Measurements from ENCODE around the gene TOMM40. TPM values are rescaled to one million over a fixed set of nuclear protein-coding genes. Genes with fewer than 3 reads are reported as not detected.
A peak's percentile ranks its signal among the peaks of the same experiment; 100 is the strongest.

The TOMM40 gene
- total and polyA plus RNA-seq, 2 of the 13 experiments (the other 11 are each of a cell fraction or from before 2014, with no cell fraction given), result 72.0 to 110 TPM

DNA sequence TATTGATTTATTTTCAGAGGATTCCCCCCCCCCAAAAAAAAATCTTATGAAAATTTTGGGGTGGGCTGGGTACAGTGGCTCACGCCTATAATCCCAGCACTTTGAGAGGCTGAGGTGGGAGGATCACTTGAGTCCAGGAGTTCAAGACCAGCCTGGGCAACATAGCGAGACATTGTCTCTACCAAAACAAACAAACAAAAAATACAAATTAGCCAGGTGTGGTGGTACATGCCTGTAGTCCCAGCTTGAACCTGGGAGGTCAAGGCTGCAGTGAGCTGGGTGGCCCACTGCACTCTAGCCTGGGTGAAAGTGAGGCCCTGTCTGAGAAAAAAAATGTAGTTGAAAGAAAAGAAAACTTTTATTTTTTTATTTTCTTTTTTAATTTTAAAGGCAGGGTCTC, 27.1 kb upstream of the TOMM40 start (continued):
- TF ChIP-seq GPN1 (CRISPR knock-in tag; IDR thresholded peaks at IDR 0.05; ENCODE audit: borderline replicate concordance), result no peak

- ATAC-seq (no peak), DNase-seq (ENCODE audit: low spot score) (no peak), FAIRE-seq (no peak)
- Histone ChIP-seq H3K4me1 (ENCODE audit: insufficient read depth, low read length) (peaks cover 58% of the 10 kb centered on the region), H3K27ac (ENCODE audit: extremely low read length, insufficient read depth, low read length) (no peak overlapping the region), H3K79me2 (ENCODE audit: insufficient read depth, low read length) (peaks cover 7% of the 10 kb centered on the region), H3K9me3 (ENCODE audit: low read length) (no peaks in the 10 kb centered on the region), H3K36me3 (replicated peaks in 1 of 2; ENCODE audit: control insufficient read depth in 1 of 2, insufficient read depth in 2 of 2, low read length in 2 of 2) (peaks cover 3 to 31% of the 10 kb centered on the region in 2 experiments; a peak in 4 of 5 replicates), H3K4me3 (replicated peaks in 1 of 3; ENCODE audit: insufficient read depth in 1 of 3, low read depth in 2 of 3, low read length in 3 of 3) (no peak overlapping the region), H2AFZ (ENCODE audit: low read length) (no peak overlapping the region), H3K9ac (ENCODE audit: insufficient read depth, low read depth, low read length) (no peak overlapping the region), H3K4me2 (ENCODE audit: low read depth, low read length) (no peak overlapping the region), H4K20me1 (ENCODE audit: insufficient read depth, low read length) (no peaks in the 10 kb centered on the region), H3K27me3 (ENCODE audit: control insufficient read depth in 1 of 2, insufficient read depth in 2 of 2, low read length in 2 of 2) (no peaks in the 10 kb centered on the region)
- in situ Hi-C loops (cut with HindIII; ENCODE audit: extremely low pct_ligation_motif_present, low pct_unique_long_range_greater_than_20kb), result no loop called here
- ChIA-PET POLR2A (no interaction called here), CTCF (ENCODE audit: low intra/inter-chr PET ratio, low total read pairs) (no interaction called here)
- over 99% methylated on average over 22 of the region's 27 CpGs for WGBS (ENCODE audit: low lambda C conversion rate)
- BruUV-seq (replicated peaks), result no TSS peak
- no peak for TF ChIP-seq ISX (CRISPR knock-in tag; conservative IDR thresholded peaks at IDR 0.05)
- TF ChIP-seq FOXC1 (CRISPR knock-in tag; IDR thresholded peaks at IDR 0.05; ENCODE audit: borderline replicate concordance), result no peak
- peak; percentile 80 for TF ChIP-seq AGO2 (optimal IDR thresholded peaks at IDR 0.05; ENCODE audit: low read depth, low read length)
- 0 out of 2 replicates have a peak, but pooled peaks have one; percentile 27 for TF ChIP-seq RBFOX2 (IDR thresholded peaks at IDR 0.05; ENCODE audit: low read depth, low read length)
- no peak for TF ChIP-seq ZNF7 (CRISPR knock-in tag; IDR thresholded peaks at IDR 0.05)
- TF ChIP-seq TFDP1 (CRISPR knock-in tag; IDR thresholded peaks at IDR 0.05; ENCODE audit: borderline replicate concordance), result no peak
- TF ChIP-seq ZZZ3 (CRISPR knock-in tag; IDR thresholded peaks at IDR 0.05; ENCODE audit: borderline replicate concordance), result no peak
- TF ChIP-seq ZNF652 (CRISPR knock-in tag; IDR thresholded peaks at IDR 0.05; ENCODE audit: borderline replicate concordance, low read depth), result no peak
- TF ChIP-seq SRF (IDR thresholded peaks at IDR 0.05; ENCODE audit: low read depth, low read length), result no peak
- no peak for TF ChIP-seq KLF12 (CRISPR knock-in tag; IDR thresholded peaks at IDR 0.05; ENCODE audit: borderline replicate concordance)
- TF ChIP-seq, protein P1, sequence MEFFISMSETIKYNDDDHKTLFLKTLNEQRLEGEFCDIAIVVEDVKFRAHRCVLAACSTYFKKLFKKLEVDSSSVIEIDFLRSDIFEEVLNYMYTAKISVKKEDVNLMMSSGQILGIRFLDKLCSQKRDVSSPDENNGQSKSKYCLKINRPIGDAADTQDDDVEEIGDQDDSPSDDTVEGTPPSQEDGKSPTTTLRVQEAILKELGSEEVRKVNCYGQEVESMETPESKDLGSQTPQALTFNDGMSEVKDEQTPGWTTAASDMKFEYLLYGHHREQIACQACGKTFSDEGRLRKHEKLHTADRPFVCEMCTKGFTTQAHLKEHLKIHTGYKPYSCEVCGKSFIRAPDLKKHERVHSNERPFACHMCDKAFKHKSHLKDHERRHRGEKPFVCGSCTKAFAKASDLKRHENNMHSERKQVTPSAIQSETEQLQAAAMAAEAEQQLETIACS (CRISPR knock-in tag; IDR thresholded peaks at IDR 0.05), result no peak
- TF ChIP-seq ZSCAN21 (CRISPR knock-in tag; IDR thresholded peaks at IDR 0.05; ENCODE audit: borderline replicate concordance), result no peak
- no peak for TF ChIP-seq NFIC (IDR thresholded peaks at IDR 0.05; ENCODE audit: low read length)
- intact Hi-C loops (cut with micrococcal nuclease; ENCODE audit: unreplicated experiment), result no loop called here
These were observed 25.8 kb upstream of the TOMM40 start for GRCh38 chr19:44865196-44865767.

Measured in HepG2 (cell line).